Measurements from ENCODE around the gene SLC6A6. TPM values are rescaled to one million over a fixed set of nuclear protein-coding genes. Genes with fewer than 3 reads are reported as not detected.

SLC6A6 gene
- total RNA-seq, 1 experiment from 2014 or later = 211 TPM

DNA sequence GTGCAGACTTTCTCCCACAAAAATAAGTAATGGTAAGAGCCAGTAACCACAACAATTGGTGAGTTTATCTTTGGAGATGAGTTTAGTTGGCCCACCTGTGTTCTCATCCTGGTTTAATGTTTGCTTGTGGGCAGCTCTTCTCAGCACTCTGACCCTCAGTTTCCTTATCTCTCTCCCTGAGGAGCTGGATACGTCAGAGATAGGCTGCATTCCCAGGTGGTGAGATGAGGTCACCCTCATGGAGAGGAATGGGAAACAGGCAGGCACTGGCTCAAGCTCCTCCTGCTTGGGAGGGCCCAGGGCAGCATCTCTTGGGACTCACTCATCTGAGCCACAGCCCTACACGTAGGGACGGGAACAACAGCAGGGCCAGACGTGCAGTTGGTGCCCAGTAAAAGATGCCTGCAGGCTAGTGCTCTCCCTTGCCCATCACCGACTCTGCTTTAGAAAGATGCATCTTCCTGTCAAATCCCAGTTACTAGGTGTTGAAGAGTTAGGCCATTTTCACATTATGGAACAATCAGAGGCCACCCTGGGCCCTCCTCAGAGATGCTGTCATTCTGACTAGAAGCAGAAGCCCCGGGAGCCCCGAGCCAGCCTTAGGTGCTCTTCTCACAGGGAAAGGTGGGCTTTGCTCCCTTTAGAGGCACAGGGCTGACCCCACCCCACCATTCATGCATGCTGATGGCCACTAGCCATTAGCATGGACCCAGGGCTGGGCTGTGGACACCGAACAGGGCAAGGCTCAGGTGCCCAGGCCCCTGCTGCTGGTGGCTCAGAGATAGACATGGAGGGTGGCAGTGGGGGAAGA lies 78.0 kb downstream of the SLC6A6 start:
- Mint-ChIP-seq H3K36me3 (peaks cover 85% of the 10 kb centered on the region), H3K4me1 (peaks cover 11% of the 10 kb centered on the region), H3K9me3 (no peaks in the 10 kb centered on the region), H3K4me3 (no peak overlapping the region), H3K27me3 (ENCODE audit: low read depth) (no peaks in the 10 kb centered on the region), H3K27ac (no peak overlapping the region)
- no peak for DNase-seq (ENCODE audit: low spot score)
- TF ChIP-seq TEAD1 (CRISPR knock-in tag; IDR thresholded peaks at IDR 0.05) (no peak), TEAD4 (CRISPR knock-in tag; IDR thresholded peaks at IDR 0.05) (no peak), FOXK1 (CRISPR knock-in tag; IDR thresholded peaks at IDR 0.05) (no peak), IRF2 (CRISPR knock-in tag; IDR thresholded peaks at IDR 0.05; ENCODE audit: borderline replicate concordance, low read depth) (no peak)
- TF ChIP-seq, protein P1, sequence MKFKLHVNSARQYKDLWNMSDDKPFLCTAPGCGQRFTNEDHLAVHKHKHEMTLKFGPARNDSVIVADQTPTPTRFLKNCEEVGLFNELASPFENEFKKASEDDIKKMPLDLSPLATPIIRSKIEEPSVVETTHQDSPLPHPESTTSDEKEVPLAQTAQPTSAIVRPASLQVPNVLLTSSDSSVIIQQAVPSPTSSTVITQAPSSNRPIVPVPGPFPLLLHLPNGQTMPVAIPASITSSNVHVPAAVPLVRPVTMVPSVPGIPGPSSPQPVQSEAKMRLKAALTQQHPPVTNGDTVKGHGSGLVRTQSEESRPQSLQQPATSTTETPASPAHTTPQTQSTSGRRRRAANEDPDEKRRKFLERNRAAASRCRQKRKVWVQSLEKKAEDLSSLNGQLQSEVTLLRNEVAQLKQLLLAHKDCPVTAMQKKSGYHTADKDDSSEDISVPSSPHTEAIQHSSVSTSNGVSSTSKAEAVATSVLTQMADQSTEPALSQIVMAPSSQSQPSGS (CRISPR knock-in tag; IDR thresholded peaks at IDR 0.05; ENCODE audit: borderline replicate concordance, low read depth) = no peak
- TF ChIP-seq, protein P2, sequence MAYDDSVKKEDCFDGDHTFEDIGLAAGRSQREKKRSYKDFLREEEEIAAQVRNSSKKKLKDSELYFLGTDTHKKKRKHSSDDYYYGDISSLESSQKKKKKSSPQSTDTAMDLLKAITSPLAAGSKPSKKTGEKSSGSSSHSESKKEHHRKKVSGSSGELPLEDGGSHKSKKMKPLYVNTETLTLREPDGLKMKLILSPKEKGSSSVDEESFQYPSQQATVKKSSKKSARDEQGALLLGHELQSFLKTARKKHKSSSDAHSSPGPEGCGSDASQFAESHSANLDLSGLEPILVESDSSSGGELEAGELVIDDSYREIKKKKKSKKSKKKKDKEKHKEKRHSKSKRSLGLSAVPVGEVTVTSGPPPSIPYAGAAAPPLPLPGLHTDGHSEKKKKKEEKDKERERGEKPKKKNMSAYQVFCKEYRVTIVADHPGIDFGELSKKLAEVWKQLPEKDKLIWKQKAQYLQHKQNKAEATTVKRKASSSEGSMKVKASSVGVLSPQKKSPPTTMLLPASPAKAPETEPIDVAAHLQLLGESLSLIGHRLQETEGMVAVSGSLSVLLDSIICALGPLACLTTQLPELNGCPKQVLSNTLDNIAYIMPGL (CRISPR knock-in tag; IDR thresholded peaks at IDR 0.05) = no peak
- TF ChIP-seq, protein P3, sequence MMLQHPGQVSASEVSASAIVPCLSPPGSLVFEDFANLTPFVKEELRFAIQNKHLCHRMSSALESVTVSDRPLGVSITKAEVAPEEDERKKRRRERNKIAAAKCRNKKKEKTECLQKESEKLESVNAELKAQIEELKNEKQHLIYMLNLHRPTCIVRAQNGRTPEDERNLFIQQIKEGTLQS (CRISPR knock-in tag; conservative IDR thresholded peaks at IDR 0.05) = no peak
- POLR2A ChIA-PET = no interaction called here
- no peak for ATAC-seq
- CTCF ChIA-PET = no interaction called here

DNA sequence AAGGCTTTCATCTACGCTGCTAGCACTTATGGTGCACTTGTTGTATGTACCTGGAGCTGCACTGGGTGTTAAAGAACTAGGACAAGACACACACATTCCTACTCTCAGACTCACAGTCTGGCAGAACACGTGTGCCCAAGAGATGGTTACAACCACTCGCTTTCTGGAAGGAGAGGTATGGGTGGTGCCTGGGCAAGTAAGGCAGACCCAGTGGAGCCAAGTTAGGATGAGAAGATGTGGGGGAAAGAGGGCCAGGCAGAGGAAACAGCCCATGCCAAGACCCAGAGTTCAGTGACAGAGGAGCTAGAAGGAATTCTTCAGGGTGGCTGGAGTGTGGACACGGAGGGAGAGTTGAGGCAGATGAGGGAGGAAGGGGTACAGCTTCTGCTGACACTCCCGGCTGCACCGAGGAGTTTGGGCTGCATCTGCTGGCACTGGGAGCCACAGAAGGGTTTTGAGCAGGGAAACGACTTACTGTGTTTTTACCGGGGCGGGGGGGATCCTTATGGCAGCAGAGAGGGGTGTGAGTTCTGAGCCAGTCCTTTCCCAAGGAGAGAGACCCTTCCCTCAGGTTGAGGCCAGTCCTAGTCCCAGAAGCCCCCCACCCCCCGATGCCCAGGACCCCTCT lies 78.7 kb downstream of the SLC6A6 start:
- peaks cover 11% of the 10 kb centered on the region for H3K4me1 Mint-ChIP-seq
- no peak overlapping the region for H3K4me3 Mint-ChIP-seq
- ATAC-seq (no peak), DNase-seq (ENCODE audit: low spot score) (no peak)
- peak overlapping the region; percentile 51 for H3K27ac Mint-ChIP-seq
- no peaks in the 10 kb centered on the region for H3K27me3 Mint-ChIP-seq (ENCODE audit: low read depth)
- POLR2A ChIA-PET = no interaction called here
- H3K36me3 Mint-ChIP-seq = peaks cover 82% of the 10 kb centered on the region
- CTCF ChIA-PET = no interaction called here
- H3K9me3 Mint-ChIP-seq = no peaks in the 10 kb centered on the region
- TF ChIP-seq ZNF416 (CRISPR knock-in tag; IDR thresholded peaks at IDR 0.05) = no peak
- TF ChIP-seq, protein P4, sequence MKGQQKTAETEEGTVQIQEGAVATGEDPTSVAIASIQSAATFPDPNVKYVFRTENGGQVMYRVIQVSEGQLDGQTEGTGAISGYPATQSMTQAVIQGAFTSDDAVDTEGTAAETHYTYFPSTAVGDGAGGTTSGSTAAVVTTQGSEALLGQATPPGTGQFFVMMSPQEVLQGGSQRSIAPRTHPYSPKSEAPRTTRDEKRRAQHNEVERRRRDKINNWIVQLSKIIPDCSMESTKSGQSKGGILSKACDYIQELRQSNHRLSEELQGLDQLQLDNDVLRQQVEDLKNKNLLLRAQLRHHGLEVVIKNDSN (CRISPR knock-in tag; IDR thresholded peaks at IDR 0.05) = no peak
- TF ChIP-seq, protein P5, sequence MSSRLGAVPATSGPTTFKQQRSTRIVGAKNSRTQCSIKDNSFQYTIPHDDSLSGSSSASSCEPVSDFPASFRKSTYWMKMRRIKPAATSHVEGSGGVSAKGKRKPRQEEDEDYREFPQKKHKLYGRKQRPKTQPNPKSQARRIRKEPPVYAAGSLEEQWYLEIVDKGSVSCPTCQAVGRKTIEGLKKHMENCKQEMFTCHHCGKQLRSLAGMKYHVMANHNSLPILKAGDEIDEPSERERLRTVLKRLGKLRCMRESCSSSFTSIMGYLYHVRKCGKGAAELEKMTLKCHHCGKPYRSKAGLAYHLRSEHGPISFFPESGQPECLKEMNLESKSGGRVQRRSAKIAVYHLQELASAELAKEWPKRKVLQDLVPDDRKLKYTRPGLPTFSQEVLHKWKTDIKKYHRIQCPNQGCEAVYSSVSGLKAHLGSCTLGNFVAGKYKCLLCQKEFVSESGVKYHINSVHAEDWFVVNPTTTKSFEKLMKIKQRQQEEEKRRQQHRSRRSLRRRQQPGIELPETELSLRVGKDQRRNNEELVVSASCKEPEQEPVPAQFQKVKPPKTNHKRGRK (CRISPR knock-in tag; IDR thresholded peaks at IDR 0.05; ENCODE audit: borderline replicate concordance) = no peak
- TF ChIP-seq ELF4 (CRISPR knock-in tag; IDR thresholded peaks at IDR 0.05; ENCODE audit: low read depth) = no peak
- TF ChIP-seq, protein P6, sequence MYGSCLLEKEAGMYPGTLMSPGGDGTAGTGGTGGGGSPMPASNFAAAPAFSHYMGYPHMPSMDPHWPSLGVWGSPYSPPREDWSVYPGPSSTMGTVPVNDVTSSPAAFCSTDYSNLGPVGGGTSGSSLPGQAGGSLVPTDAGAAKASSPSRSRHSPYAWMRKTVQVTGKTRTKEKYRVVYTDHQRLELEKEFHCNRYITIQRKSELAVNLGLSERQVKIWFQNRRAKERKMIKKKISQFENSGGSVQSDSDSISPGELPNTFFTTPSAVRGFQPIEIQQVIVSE (CRISPR knock-in tag; IDR thresholded peaks at IDR 0.05; ENCODE audit: borderline replicate concordance) = no peak
- TF ChIP-seq, protein P7, sequence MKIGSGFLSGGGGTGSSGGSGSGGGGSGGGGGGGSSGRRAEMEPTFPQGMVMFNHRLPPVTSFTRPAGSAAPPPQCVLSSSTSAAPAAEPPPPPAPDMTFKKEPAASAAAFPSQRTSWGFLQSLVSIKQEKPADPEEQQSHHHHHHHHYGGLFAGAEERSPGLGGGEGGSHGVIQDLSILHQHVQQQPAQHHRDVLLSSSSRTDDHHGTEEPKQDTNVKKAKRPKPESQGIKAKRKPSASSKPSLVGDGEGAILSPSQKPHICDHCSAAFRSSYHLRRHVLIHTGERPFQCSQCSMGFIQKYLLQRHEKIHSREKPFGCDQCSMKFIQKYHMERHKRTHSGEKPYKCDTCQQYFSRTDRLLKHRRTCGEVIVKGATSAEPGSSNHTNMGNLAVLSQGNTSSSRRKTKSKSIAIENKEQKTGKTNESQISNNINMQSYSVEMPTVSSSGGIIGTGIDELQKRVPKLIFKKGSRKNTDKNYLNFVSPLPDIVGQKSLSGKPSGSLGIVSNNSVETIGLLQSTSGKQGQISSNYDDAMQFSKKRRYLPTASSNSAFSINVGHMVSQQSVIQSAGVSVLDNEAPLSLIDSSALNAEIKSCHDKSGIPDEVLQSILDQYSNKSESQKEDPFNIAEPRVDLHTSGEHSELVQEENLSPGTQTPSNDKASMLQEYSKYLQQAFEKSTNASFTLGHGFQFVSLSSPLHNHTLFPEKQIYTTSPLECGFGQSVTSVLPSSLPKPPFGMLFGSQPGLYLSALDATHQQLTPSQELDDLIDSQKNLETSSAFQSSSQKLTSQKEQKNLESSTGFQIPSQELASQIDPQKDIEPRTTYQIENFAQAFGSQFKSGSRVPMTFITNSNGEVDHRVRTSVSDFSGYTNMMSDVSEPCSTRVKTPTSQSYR (CRISPR knock-in tag; IDR thresholded peaks at IDR 0.05) = no peak
- TF ChIP-seq, protein P8, sequence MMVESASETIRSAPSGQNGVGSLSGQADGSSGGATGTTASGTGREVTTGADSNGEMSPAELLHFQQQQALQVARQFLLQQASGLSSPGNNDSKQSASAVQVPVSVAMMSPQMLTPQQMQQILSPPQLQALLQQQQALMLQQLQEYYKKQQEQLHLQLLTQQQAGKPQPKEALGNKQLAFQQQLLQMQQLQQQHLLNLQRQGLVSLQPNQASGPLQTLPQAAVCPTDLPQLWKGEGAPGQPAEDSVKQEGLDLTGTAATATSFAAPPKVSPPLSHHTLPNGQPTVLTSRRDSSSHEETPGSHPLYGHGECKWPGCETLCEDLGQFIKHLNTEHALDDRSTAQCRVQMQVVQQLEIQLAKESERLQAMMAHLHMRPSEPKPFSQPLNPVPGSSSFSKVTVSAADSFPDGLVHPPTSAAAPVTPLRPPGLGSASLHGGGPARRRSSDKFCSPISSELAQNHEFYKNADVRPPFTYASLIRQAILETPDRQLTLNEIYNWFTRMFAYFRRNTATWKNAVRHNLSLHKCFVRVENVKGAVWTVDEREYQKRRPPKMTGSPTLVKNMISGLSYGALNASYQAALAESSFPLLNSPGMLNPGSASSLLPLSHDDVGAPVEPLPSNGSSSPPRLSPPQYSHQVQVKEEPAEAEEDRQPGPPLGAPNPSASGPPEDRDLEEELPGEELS (CRISPR knock-in tag; IDR thresholded peaks at IDR 0.05) = no peak
- TF ChIP-seq, protein P9, sequence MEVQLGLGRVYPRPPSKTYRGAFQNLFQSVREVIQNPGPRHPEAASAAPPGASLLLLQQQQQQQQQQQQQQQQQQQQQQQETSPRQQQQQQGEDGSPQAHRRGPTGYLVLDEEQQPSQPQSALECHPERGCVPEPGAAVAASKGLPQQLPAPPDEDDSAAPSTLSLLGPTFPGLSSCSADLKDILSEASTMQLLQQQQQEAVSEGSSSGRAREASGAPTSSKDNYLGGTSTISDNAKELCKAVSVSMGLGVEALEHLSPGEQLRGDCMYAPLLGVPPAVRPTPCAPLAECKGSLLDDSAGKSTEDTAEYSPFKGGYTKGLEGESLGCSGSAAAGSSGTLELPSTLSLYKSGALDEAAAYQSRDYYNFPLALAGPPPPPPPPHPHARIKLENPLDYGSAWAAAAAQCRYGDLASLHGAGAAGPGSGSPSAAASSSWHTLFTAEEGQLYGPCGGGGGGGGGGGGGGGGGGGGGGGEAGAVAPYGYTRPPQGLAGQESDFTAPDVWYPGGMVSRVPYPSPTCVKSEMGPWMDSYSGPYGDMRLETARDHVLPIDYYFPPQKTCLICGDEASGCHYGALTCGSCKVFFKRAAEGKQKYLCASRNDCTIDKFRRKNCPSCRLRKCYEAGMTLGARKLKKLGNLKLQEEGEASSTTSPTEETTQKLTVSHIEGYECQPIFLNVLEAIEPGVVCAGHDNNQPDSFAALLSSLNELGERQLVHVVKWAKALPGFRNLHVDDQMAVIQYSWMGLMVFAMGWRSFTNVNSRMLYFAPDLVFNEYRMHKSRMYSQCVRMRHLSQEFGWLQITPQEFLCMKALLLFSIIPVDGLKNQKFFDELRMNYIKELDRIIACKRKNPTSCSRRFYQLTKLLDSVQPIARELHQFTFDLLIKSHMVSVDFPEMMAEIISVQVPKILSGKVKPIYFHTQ (CRISPR knock-in tag; IDR thresholded peaks at IDR 0.05) = no peak
- no peak for TF ChIP-seq SOX15 (CRISPR knock-in tag; IDR thresholded peaks at IDR 0.05)
